ENCODE results near the gene TEC.

GRCh38 chr4:48163746-48164145 lies 105.9 kb downstream of the TEC start:
- no peak for TF ChIP-seq POLR2A (IDR thresholded peaks at IDR 0.05; ENCODE audit: low read length)
- TF ChIP-seq GATA1 (IDR thresholded peaks at IDR 0.05; ENCODE audit: low read depth, low read length), result no peak

All from erythroblast (primary cell).